Measurements from ENCODE around the gene BEST3. TPM values are rescaled to one million over a fixed set of nuclear protein-coding genes. Genes with fewer than 3 reads are reported as not detected.

BEST3 gene
- total and polyA plus RNA-seq, 2 donors (not counting 3 experiments of a cell fraction or from before 2014, with no cell fraction given) = 0.12 to 0.18 TPM

GRCh38 chr12:69655616-69656340 is 43.3 kb downstream of the BEST3 start:
- Histone ChIP-seq H3K4me3 (replicated peaks in 1 of 3; ENCODE audit: insufficient read depth in 1 of 3, low read depth in 1 of 3, low read length in 3 of 3) (no peak overlapping the region), H3K36me3 (ENCODE audit: control insufficient read depth in 2 of 2, extremely low read depth in 1 of 2, insufficient read depth in 2 of 2, low read length in 2 of 2) (no peaks in the 10 kb centered on the region), H3K4me2 (ENCODE audit: insufficient read depth, low read length) (no peak overlapping the region), H2AFZ (ENCODE audit: low read depth, low read length) (no peak overlapping the region), H3K4me1 (ENCODE audit: control insufficient read depth, extremely low read depth, insufficient read depth, low read length) (no peaks in the 10 kb centered on the region), H3K9me1 (replicated peaks; ENCODE audit: control insufficient read depth, extremely low read depth, insufficient read depth, low read length) (no peaks in the 10 kb centered on the region), H3K27me3 (ENCODE audit: control insufficient read depth in 2 of 2, insufficient read depth in 2 of 2, low read length in 2 of 2) (peaks cover 0 to 7% of the 10 kb centered on the region in 2 experiments), H3K27ac (ENCODE audit: insufficient read depth, low read depth, low read length) (no peak overlapping the region), H3K9ac (replicated peaks; ENCODE audit: extremely low read depth, insufficient read depth, low read length) (no peak overlapping the region), H3K9me3 (replicated peaks; ENCODE audit: control insufficient read depth, insufficient read depth, low read length) (no peaks in the 10 kb centered on the region), H4K20me1 (replicated peaks; ENCODE audit: control insufficient read depth, extremely low read depth, insufficient read depth, low read length) (no peaks in the 10 kb centered on the region), H3K79me2 (ENCODE audit: control insufficient read depth, insufficient read depth, low read length) (no peaks in the 10 kb centered on the region)
- dilution Hi-C loops (cut with MboI; ENCODE audit: extremely low pct_ligation_motif_present, low sequenced_read_pairs) = no loop called here
- DNase-seq (ENCODE audit: low read depth, low spot score) (peak; percentile 32), FAIRE-seq (no peak)
- no peak for TF ChIP-seq POLR2A (IDR thresholded peaks at IDR 0.05; ENCODE audit: low read depth, low read length)
- TF ChIP-seq GATA2 (IDR thresholded peaks at IDR 0.05; ENCODE audit: insufficient read depth, insufficient read length, low read depth, low read length) = no peak
- TF ChIP-seq CTCF (IDR thresholded peaks at IDR 0.05; ENCODE audit: extremely low read depth in 1 of 2, insufficient read depth in 1 of 2, low read depth in 1 of 2, low read length in 2 of 2) = no peak
- TF ChIP-seq MYC (IDR thresholded peaks at IDR 0.05; ENCODE audit: low read depth, low read length) = no peak
- TF ChIP-seq JUN (IDR thresholded peaks at IDR 0.05; ENCODE audit: borderline replicate concordance, insufficient read depth, insufficient read length, low read depth) = no peak
- TF ChIP-seq MAX (IDR thresholded peaks at IDR 0.05; ENCODE audit: insufficient read depth, insufficient read length) = no peak
- TF ChIP-seq EZH2 (IDR thresholded peaks at IDR 0.05; ENCODE audit: borderline replicate concordance, low read depth, low read length, severe bottlenecking) = no peak
- no peak for TF ChIP-seq FOS (IDR thresholded peaks at IDR 0.05; ENCODE audit: borderline replicate concordance, insufficient read depth, low read length)
- no peak for TF ChIP-seq POLR2AphosphoS5 (IDR thresholded peaks at IDR 0.05; ENCODE audit: insufficient read depth, low read depth, low read length)
- intact Hi-C loops (cut with micrococcal nuclease) = no loop called here
- no TSS peak for BruUV-seq (replicated peaks)
- POLR2A ChIA-PET = no interaction called here
- CTCF ChIA-PET = interaction anchor here (1.1 kb wide), 1 partner anchor 17 kb away, joined by 4 read pairs; no protein-coding TSS in a partner anchor
